ENCODE measurements around the gene ENTPD2. TPM values are rescaled to one million over a fixed set of nuclear protein-coding genes. Genes with fewer than 3 reads are reported as not detected.

Gene ENTPD2
- total and polyA plus RNA-seq, 4 experiments from 2014 or later: not detected

DNA sequence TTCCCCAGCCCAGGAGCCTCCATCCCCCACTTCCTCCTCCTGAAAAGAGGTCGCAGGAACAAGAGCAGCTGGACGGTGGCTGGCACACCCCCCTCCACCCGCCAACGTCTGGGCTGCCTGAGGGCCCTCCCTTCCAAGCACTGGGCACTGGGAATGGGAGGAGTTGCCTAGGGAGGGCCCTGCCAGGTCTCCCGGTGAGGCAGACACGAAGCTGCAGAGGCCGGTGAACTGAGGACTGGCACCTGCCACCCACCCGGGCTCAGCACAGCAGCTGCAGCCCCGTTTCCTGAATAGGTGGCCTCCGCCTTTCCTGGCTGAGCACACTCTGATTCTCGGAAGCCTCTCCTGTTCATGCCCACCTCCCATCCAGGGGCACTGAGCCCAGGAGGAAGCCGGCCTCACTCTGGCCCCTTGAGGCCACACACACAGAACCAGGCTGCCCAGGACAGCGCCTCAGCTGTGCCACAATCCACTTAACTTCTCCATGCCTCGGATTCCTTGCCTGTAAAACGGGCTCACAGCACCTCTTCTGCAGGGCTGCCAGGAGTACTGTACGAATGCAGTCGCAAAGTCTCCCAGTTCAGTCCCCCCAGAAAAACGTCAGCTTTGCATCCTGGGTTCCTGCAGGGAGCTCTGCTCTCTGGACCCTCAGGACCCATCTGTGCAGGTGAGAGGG lies 9.2 kb downstream of the ENTPD2 start:
- Histone ChIP-seq H3K9me3 (ENCODE audit: control insufficient read depth in 1 of 2, low read length in 2 of 2) (no peaks in the 10 kb centered on the region), H3K27ac (ENCODE audit: low read depth, low read length) (no peak overlapping the region)

DNA sequence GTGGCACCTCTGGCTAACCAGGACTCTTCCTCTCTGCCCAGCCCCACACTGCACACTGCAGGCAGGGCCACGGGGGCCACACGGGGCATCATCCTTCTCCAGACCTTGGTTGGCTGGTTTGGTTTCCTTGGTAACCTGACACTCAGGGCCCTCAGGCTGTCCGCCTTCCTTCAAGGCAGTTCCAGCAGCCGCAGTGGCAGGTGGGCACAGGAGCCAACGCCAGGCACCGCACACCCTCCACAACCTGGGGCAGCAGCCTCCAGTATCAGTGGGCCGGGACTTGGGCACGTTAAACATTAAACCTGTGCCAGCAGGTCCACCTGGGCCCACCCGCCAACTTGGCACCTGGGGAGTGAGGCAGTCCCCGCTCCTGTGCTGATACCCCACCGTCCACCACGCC lies 9.8 kb downstream of the ENTPD2 start:
- POLR2A ChIA-PET (ENCODE audit: partially characterized antibody): interaction anchor here (0.9 to 2.1 kb wide), 3 partner anchors 9 to 51 kb away, joined by 3 to 9 read pairs (median 5); partner anchors contain the start of gene MAN1B1
- Histone ChIP-seq H3K27ac (ENCODE audit: low read depth, low read length) (no peak overlapping the region), H3K4me1 (ENCODE audit: insufficient read depth, low read length) (peaks cover 33% of the 10 kb centered on the region), H3K36me3 (ENCODE audit: insufficient read depth, low read length) (no peaks in the 10 kb centered on the region), H3K9me3 (ENCODE audit: control insufficient read depth in 1 of 2, low read length in 2 of 2) (no peaks in the 10 kb centered on the region), H3K27me3 (ENCODE audit: insufficient read depth, low read length) (peaks cover 16% of the 10 kb centered on the region), H3K4me3 (ENCODE audit: low read length in 2 of 2) (peak overlapping the region in 1 of 2 donors; percentile 32)
- intact Hi-C loops (cut with micrococcal nuclease): no loop called here
- CTCF ChIA-PET (ENCODE audit: partially characterized antibody): interaction anchor here (0.9 to 2.5 kb wide), 7 partner anchors 9 to 257 kb away, joined by 3 to 17 read pairs (median 5); partner anchors contain the start of gene MAN1B1
- H3K27ac Mint-ChIP-seq: no peak overlapping the region
- H3K4me3 Mint-ChIP-seq: peak overlapping the region in 6 of 8 donors; percentile 33 to 86 (median 74)
- H3K27me3 Mint-ChIP-seq: peaks cover 7 to 12% of the 10 kb centered on the region in 2 donors
- H3K9me3 Mint-ChIP-seq: no peaks in the 10 kb centered on the region
- peaks cover 3 to 16% (median 7%) of the 10 kb centered on the region in 4 donors for H3K4me1 Mint-ChIP-seq
- H3K36me3 Mint-ChIP-seq: no peaks in the 10 kb centered on the region
- DNase-seq: no peak

More for the DNA sequence above, 9.2 kb downstream of the ENTPD2 start:
- H3K27ac Mint-ChIP-seq: peak overlapping the region in 3 of 7 donors; percentile 44 to 84 (median 53)
- peaks cover 3 to 18% (median 8%) of the 10 kb centered on the region in 4 donors for H3K4me1 Mint-ChIP-seq
- H3K36me3 Mint-ChIP-seq: no peaks in the 10 kb centered on the region
- H3K4me3 ChIP-seq (ENCODE audit: low read length in 2 of 2): peak overlapping the region in 1 of 2 donors; percentile 51
- ChIA-PET POLR2A (ENCODE audit: partially characterized antibody) (interaction anchor here (0.9 to 2.1 kb wide), 4 partner anchors 9 to 52 kb away, joined by 3 to 9 read pairs (median 4); partner anchors contain the start of genes ABCA2 and MAN1B1), CTCF (ENCODE audit: partially characterized antibody) (interaction anchor here (0.9 to 2.5 kb wide), 7 partner anchors 10 to 258 kb away, joined by 3 to 17 read pairs (median 5); partner anchors contain the start of gene MAN1B1)
- no peaks in the 10 kb centered on the region for H3K36me3 ChIP-seq (ENCODE audit: insufficient read depth, low read length)
- no peaks in the 10 kb centered on the region for H3K9me3 Mint-ChIP-seq
- peaks cover 23% of the 10 kb centered on the region for H3K27me3 ChIP-seq (ENCODE audit: insufficient read depth, low read length)
- intact Hi-C loops (cut with micrococcal nuclease): no loop called here
- H3K27me3 Mint-ChIP-seq: peaks cover 10 to 14% of the 10 kb centered on the region in 2 donors
- H3K4me3 Mint-ChIP-seq: peak overlapping the region; percentile 63 to 88 (median 82)
- no peak for DNase-seq
- peaks cover 36% of the 10 kb centered on the region for H3K4me1 ChIP-seq (ENCODE audit: insufficient read depth, low read length)

DNA sequence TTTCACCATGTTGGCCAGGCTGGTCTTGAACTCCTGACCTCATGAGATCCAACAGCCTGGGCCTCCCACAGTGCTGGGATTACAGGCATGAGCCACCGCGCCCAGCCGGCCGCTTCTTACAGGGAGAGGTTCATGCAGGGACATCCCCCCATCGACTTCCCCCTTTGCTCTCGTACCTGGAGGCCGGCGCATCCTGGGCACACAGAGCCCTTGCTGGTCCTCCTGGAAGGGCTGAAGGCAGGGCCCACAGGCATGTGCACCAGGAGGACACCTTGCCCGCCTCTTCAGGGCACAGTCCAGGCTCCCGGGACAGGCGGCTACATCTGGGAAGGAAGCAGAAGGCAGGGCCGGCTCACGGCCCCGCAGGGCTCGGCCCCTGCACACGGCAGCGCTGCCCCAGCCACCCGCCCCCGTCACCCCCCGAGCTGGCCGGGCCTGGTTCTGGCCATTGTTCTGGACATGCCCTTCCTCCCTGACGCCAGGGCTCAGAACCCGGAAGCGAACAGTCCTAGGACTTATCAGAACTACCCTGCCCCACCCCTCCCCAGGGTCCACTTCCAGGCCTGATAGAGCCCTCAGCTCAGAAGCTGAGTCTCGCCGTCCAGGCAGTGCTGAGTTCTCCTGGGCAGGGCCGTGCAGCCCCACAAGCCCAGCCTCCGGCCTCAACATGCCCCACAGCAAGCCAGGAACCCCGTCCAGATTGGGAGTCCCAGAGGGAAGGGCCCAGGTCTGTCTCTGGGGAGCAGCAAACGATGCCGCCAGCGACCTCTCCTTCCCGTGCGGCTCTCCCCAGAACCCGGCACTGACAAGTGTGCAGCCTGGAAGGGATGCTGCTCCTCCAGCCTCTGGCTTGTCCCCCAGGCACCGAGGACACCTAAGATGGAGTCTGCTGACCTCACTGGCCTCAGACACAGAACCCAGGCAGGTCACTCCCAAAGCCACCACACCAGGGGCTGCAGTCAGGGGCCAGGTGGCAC lies 10.8 kb downstream of the ENTPD2 start:
- H3K27me3 Mint-ChIP-seq: peaks cover 6 to 11% of the 10 kb centered on the region in 2 donors
- Histone ChIP-seq H3K9me3 (ENCODE audit: control insufficient read depth in 1 of 2, low read length in 2 of 2) (no peaks in the 10 kb centered on the region), H3K4me3 (ENCODE audit: low read length in 2 of 2) (no peak overlapping the region), H3K27ac (ENCODE audit: low read depth, low read length) (no peak overlapping the region), H3K27me3 (ENCODE audit: insufficient read depth, low read length) (peaks cover 15% of the 10 kb centered on the region), H3K4me1 (ENCODE audit: insufficient read depth, low read length) (peaks cover 33% of the 10 kb centered on the region), H3K36me3 (ENCODE audit: insufficient read depth, low read length) (no peaks in the 10 kb centered on the region)
- H3K9me3 Mint-ChIP-seq: no peaks in the 10 kb centered on the region
- H3K36me3 Mint-ChIP-seq: no peaks in the 10 kb centered on the region
- intact Hi-C loops (cut with micrococcal nuclease): no loop called here
- no peak for DNase-seq
- peaks cover 3 to 16% (median 7%) of the 10 kb centered on the region in 4 donors for H3K4me1 Mint-ChIP-seq
- no peak overlapping the region for H3K27ac Mint-ChIP-seq
- CTCF ChIA-PET (ENCODE audit: partially characterized antibody): interaction anchor here (1.3 to 2.5 kb wide), 3 partner anchors 8 to 17 kb away, joined by 5 to 17 read pairs (median 6); no protein-coding TSS in a partner anchor
- H3K4me3 Mint-ChIP-seq: no peak overlapping the region
- POLR2A ChIA-PET (ENCODE audit: partially characterized antibody): interaction anchor here (2.1 kb wide), 1 partner anchor 8 kb away, joined by 9 read pairs; no protein-coding TSS in a partner anchor

DNA sequence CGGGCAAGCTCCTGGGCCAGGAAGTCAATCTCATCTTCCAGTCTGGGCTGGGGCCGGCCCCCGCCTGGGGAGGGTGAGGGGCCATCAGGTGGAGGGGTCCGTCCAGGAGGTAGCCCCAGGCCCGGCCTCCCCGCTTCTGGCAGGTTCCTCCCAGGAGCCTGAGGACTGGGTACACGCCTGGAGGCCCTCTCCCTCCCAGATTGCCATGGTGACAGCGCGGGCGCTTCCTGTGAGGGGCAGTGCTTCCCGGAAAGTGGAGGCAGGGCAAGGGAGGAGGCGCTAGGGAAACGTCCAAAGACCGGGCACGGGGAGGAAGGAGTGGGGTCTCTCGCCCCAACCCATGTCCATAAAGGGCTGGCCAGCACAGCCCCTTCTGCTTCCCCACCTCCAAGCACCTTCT lies 12.7 kb downstream of the ENTPD2 start:
- ChIA-PET POLR2A (ENCODE audit: partially characterized antibody) (no interaction called here), CTCF (ENCODE audit: partially characterized antibody) (no interaction called here)
- DNase-seq: no peak
- Histone ChIP-seq H3K27me3 (ENCODE audit: insufficient read depth, low read length) (no peaks in the 10 kb centered on the region), H3K4me1 (ENCODE audit: insufficient read depth, low read length) (peaks cover 25% of the 10 kb centered on the region), H3K36me3 (ENCODE audit: insufficient read depth, low read length) (no peaks in the 10 kb centered on the region), H3K4me3 (ENCODE audit: low read length in 2 of 2) (no peak overlapping the region), H3K27ac (ENCODE audit: low read depth, low read length) (no peak overlapping the region), H3K9me3 (ENCODE audit: control insufficient read depth in 1 of 2, low read length in 2 of 2) (no peaks in the 10 kb centered on the region)
- H3K4me1 Mint-ChIP-seq: peaks cover 3 to 9% (median 7%) of the 10 kb centered on the region in 4 donors
- peaks cover 2 to 3% of the 10 kb centered on the region in 2 donors for H3K27me3 Mint-ChIP-seq
- H3K9me3 Mint-ChIP-seq: no peaks in the 10 kb centered on the region
- no peak overlapping the region for H3K4me3 Mint-ChIP-seq
- no peak overlapping the region for H3K27ac Mint-ChIP-seq
- no peaks in the 10 kb centered on the region for H3K36me3 Mint-ChIP-seq
- intact Hi-C loops (cut with micrococcal nuclease): no loop called here

DNA sequence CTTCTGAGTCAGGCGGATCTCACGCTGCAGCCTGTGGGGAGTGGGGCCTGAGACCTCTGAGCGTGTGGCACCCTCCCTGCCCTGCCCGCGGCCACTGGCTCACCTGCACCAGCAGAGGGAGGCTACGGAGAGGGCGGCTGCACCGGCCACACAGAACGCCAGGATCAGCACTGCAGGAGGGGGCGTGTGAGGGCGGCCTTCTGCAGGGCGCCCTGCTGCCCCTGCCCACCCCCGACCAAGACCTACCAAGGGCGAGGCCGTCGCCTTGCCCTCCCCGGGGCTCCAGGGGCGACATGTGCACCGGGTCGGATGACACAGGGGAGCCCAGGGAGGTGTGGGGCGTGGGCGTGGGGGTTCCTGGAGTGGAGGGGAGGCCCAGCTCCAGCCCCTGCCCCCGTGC lies 13.3 kb downstream of the ENTPD2 start:
- Histone ChIP-seq H3K36me3 (ENCODE audit: insufficient read depth, low read length) (no peaks in the 10 kb centered on the region), H3K4me1 (ENCODE audit: insufficient read depth, low read length) (peaks cover 23% of the 10 kb centered on the region), H3K4me3 (ENCODE audit: low read length in 2 of 2) (no peak overlapping the region), H3K9me3 (ENCODE audit: control insufficient read depth in 1 of 2, low read length in 2 of 2) (no peaks in the 10 kb centered on the region), H3K27ac (ENCODE audit: low read depth, low read length) (no peak overlapping the region), H3K27me3 (ENCODE audit: insufficient read depth, low read length) (no peaks in the 10 kb centered on the region)
- H3K36me3 Mint-ChIP-seq: no peaks in the 10 kb centered on the region
- H3K9me3 Mint-ChIP-seq: no peaks in the 10 kb centered on the region
- ChIA-PET CTCF (ENCODE audit: partially characterized antibody) (interaction anchor here (1.1 kb wide), 1 partner anchor 11 kb away, joined by 5 read pairs; no protein-coding TSS in a partner anchor), POLR2A (ENCODE audit: partially characterized antibody) (no interaction called here)
- intact Hi-C loops (cut with micrococcal nuclease): no loop called here
- no peak for DNase-seq
- H3K4me1 Mint-ChIP-seq: peaks cover 3 to 9% (median 7%) of the 10 kb centered on the region in 4 donors
- H3K27me3 Mint-ChIP-seq: peaks cover 2 to 3% of the 10 kb centered on the region in 2 donors
- H3K27ac Mint-ChIP-seq: no peak overlapping the region
- H3K4me3 Mint-ChIP-seq: no peak overlapping the region

DNA sequence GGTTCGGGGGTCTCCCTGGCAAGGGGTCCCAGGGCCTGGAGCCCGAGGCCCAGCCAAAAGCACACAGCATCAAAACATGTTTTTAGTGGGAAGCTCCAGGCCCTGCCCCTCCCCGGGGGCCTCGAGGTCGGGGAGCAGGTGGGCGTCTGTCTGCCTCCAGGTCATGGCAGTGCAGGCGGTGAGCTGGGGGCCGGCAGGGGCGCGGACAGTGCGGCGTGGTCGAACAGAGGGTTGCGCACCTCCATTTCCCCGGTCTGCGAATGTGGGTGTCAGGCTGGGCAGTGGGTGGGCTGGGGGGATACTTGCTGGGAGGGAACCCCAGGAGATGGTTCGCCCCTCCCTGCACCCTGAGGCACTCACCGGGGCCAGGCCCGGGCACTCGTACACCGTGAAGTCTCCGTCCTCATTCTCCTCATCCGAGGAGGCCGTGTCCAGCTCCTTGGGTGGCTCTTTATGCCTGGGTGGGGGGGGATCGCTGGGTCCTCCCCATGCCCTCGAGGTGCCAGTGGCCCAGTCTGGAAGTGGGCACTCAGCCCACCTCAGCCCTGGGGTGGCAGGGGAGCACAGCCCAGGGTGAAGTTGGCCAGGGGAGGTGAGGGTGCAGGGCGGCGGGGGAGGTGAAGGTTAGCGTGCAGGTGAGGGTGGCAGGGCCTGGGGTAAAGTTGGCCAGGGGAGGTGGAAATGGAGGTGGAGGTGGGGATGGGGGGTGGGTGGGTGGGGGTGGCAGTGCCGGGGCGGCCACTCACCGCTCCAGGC lies 14.1 kb downstream of the ENTPD2 start:
- intact Hi-C loops (cut with micrococcal nuclease): no loop called here

More for the DNA sequence above, 14.1 kb downstream of the ENTPD2 start:
- H3K27ac ChIP-seq (ENCODE audit: low read depth, low read length): no peak overlapping the region
- peaks cover 24% of the 10 kb centered on the region for H3K4me1 ChIP-seq (ENCODE audit: insufficient read depth, low read length)
- CTCF ChIA-PET (ENCODE audit: partially characterized antibody): interaction anchor here (1.1 kb wide), 1 partner anchor 10 kb away, joined by 5 read pairs; no protein-coding TSS in a partner anchor
- H3K27me3 Mint-ChIP-seq: peaks cover under 1 to 1% of the 10 kb centered on the region in 2 donors
- H3K4me3 ChIP-seq (ENCODE audit: low read length in 2 of 2): no peak overlapping the region
- POLR2A ChIA-PET (ENCODE audit: partially characterized antibody): no interaction called here
- H3K4me1 Mint-ChIP-seq: peaks cover 5 to 11% (median 8%) of the 10 kb centered on the region in 4 donors
- H3K9me3 ChIP-seq (ENCODE audit: control insufficient read depth in 1 of 2, low read length in 2 of 2): no peaks in the 10 kb centered on the region
- DNase-seq: no peak
- H3K36me3 Mint-ChIP-seq: no peaks in the 10 kb centered on the region
- no peaks in the 10 kb centered on the region for H3K36me3 ChIP-seq (ENCODE audit: insufficient read depth, low read length)
- H3K9me3 Mint-ChIP-seq: no peaks in the 10 kb centered on the region
- H3K27me3 ChIP-seq (ENCODE audit: insufficient read depth, low read length): no peaks in the 10 kb centered on the region
- H3K4me3 Mint-ChIP-seq: no peak overlapping the region
- H3K27ac Mint-ChIP-seq: no peak overlapping the region

Data from CD4-positive, alpha-beta memory T cell (primary cell).